T47D (cell line): ENCODE results near the gene NKX2-3.

ENCODE experiments used
- DNase-seq, 2 experiments: peaks; one replicate each; pipeline versions ENCODE4 v3.0.0 to v3.0.0-alpha.2; 2011 to 2012; ENCODE audit warnings: low read depth in 1 of 2, low spot score in 1 of 2
- JUND ChIP-seq: IDR thresholded peaks from 2 replicates; pipeline ENCODE4 v1.6.1; 2012; ENCODE audit warnings: low read depth
- in situ Hi-C: cut with HindIII; loops from 2 replicates; pipeline ENCODE4 v1.10.0; 2016; ENCODE audit warnings: low sequenced_read_pairs, low pct_unique_long_range_greater_than_20kb

The NKX2-3 gene

GRCh38 chr10:99532687-99533495, at the start of gene NKX2-3:
NKX2-3 (plus strand) TSS chr10:99532942; CDS start chr10:99533132, 190 bp downstream.
- no peak for DNase-seq
- in situ Hi-C loops: no loop called here
- TF ChIP-seq JUND: no peak

DNA sequence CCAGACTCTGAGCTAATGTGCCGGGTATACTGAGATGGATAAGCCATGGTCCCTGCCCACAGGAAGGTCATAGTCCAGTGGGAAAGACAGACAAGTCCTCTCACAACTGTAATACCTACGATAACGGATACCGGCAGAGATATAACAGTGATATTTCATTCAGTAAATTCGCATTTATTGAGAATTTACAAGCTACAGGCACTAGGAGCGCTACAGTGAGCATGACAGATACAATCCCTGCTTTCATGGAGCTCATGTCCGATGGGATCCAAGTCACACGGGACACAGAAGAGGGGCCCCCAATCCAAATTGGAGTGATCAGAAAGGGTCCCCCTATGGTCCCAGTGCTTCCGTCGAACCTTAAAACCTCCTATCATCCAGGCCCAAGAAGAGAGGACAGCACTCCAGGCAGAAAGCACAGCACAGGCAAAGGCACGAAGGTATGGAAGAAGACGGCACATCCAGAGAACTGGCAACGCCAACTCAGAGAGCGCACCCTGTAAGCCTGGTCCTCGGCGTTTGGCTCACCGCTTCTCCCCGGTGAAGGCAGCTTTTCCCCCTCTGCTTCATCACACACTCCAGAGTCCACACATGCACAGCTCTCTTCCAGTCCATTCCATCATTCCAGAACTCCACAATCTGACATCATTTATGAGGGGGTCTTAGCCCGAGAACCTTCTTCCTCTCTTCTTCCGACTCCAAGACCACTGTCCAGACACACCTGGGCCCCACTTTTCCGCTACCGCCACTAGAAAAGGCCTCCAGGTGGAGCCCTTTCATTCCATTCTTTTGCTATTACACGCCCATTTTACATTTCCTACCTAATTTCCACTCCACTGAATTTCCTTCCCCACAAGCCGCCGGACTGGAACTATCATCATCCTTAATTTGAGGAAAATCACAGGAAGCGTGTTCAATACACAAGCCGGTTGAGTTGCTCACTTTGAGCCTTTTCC, 47.8 kb upstream of the NKX2-3 start:
- no peak for TF ChIP-seq JUND
- in situ Hi-C loops: no loop called here
- DNase-seq: peak; percentile 50 to 60

- TF ChIP-seq JUND: no peak
- in situ Hi-C loops: no loop called here
Observed at GRCh38 chr10:99487125-99487807, 45.5 kb upstream of the NKX2-3 start.

DNA sequence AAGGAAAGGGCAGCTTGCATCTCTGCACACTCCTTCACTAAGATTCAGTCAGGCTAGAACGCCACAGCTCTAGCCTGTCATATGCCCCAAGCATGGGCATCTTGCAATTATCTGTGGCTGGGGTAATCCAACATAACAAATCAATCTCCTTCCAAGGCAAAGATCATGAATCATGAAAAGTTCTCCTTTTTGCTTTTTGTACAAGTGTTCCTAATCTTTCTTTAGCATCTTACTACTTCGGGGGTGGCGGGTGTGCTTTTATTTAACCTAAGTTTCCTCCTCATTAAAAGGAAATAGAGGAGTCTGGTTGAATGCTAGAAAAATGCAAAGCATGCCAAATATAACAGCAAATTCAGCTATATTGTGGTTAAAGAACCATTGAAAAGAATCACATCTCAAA, 43.5 kb upstream of the NKX2-3 start:
- in situ Hi-C loops: no loop called here
- no peak for TF ChIP-seq JUND
- no peak for DNase-seq

More at GRCh38 chr10:99487125-99487807, 45.5 kb upstream of the NKX2-3 start:
- DNase-seq: no peak

DNA sequence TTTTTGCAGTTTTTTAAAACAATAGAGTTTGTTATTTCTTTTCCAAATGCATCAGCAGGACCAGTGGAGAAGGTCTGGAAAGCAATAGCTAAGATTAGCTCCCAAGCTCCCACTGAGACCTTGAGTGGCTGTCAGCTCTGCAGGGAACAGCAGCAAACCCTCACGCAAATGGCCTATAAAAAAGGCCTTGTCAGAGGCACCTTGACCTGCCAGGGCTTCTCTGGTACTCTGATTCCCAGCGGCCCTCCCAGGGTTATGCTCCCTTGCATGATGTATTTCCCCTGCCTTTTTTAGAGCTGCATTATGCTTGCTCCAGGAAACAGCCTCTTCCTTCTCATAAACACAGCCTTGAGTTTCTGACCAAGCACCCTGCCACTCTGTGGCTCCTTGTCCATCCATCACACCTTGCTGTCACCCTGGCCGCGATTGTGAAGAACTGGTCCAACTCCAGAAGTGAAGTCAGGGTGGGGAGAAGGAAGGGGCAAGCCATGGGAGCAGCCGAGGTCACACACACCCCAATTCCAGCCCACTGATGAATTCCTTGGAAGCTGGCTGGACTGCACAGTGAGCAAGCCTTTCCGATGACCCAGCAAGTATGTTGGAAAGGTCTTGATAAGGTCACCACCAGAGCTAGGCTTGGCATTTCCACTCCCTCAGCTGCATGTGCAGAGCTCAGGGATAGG, 35.3 kb upstream of the NKX2-3 start:
- in situ Hi-C loops: no loop called here
- TF ChIP-seq JUND: no peak
- DNase-seq: no peak

- in situ Hi-C loops: no loop called here
- no peak for DNase-seq
- no peak for TF ChIP-seq JUND
Observed at GRCh38 chr10:99506416-99506815, 26.3 kb upstream of the NKX2-3 start.

GRCh38 chr10:99507265-99507664, 25.5 kb upstream of the NKX2-3 start:
- no peak for TF ChIP-seq JUND
- no peak for DNase-seq
- in situ Hi-C loops: no loop called here

DNA sequence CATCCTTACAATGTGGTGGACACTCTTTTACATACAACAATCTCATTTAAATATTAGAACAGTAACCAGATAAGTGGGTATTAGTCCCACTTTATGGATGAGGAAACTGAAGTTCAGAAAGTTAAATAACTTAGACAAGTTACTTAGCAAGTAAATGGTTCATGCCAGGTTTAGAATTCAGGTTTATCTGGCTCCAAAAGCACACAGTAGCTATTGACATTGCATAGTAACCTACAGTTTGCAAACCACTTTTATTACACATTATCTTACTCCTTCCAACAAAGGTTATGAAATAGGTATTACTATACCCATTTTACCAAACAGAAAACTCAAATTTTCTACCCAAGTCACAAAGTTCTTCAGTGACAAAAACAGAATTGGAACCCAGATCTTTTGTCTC, 19.7 kb upstream of the NKX2-3 start:
- in situ Hi-C loops: no loop called here
- DNase-seq: peak in 1 of 2 experiments; percentile 80
- TF ChIP-seq JUND: no peak

DNA sequence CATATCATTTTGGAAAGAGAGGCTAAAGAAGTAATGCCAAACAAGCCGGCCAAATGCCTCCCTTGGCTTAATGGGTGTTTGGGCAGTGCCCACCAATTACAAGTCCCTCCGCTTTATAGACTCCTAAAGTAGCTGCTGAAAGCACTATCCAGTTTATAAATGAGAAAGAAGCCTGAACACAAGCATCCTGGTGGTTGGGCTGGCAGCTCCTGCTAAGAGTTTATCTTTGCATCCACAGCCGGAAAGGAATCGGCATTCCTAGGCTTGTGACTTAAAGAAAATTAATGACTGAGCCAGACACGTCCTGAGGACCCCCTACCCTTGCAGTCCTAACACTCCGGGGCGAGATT, 13.1 kb upstream of the NKX2-3 start:
- no peak for DNase-seq
- no peak for TF ChIP-seq JUND
- in situ Hi-C loops: no loop called here

DNA sequence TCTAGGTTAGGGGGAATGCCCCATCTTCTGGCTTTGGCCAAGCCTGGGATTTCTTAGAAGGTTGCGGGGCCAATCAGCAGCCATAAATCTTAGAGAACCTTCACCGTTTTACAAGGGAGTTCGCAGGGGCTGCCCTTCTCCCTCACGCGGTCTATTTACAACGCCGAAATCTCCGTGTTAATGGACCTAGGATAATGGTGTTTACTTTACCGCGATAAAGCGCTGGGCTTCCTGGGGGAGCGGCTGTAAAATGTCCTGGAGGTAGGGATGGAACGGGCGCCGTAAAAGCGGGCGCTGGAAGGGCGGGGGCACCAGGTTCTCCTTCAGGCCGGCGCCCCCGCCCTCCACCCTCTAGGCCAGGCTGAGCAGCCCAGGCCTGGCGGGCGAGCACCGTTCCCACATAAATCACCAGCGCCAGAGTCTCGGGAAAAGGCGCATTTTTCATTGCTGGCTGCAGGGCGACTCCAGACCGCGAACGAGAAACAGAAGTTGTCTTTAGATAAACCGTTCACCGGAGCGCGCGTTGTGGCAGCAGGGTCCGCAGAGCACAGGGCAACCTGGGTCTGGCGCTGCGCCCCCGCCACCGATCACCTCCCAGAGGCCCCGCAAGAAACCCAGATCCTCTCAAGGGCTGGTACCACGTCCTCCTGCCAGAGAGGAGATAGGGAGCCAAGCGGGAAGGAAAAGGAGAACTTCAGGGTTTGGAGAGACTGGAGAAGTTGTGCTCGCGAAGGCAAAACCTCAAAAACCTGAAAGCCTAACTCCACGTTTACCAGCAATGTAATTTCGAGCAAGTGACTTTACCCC, 12.5 kb upstream of the NKX2-3 start:
- TF ChIP-seq JUND: no peak
- in situ Hi-C loops: no loop called here
- no peak for DNase-seq
